ENCODE measurements around the gene RP9. TPM values are rescaled to one million over a fixed set of nuclear protein-coding genes. Genes with fewer than 3 reads are reported as not detected.

Gene RP9
- total and polyA plus RNA-seq, 2 of the 13 experiments (the other 11 are each of a cell fraction or from before 2014, with no cell fraction given): 14.2 to 18.6 TPM

DNA sequence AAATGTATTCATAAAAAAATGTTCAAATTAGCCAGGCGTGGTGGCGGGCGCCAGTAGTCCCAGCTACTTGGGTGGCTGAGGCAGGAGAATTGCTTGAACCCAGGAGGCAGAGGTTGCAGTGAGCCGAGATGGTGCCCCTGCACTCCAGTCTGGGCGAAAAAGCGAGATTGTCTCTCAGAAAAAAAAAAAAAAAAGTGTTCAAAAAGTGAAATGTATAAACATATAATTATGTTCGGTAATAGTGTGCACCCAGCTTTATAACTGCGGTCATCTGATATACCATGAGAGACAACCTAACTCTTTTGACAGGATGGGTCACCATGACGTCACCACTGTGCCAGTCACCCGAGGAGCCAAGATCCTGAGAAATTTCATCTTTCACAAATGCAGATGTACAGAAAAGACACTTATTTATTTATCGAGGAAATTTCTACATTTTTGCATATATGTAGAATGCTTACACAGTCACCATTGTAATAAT is 594 bp upstream of the RP9 start:
- Histone ChIP-seq H3K27me3 (ENCODE audit: control insufficient read depth in 1 of 2, insufficient read depth in 2 of 2, low read length in 2 of 2) (peaks cover 1 to 12% of the 10 kb centered on the region in 2 experiments; a peak in 2 of 5 replicates), H4K20me1 (ENCODE audit: insufficient read depth, low read length) (peaks cover 12% of the 10 kb centered on the region), H3K27ac (ENCODE audit: extremely low read length, insufficient read depth, low read length) (no peak overlapping the region), H3K4me1 (ENCODE audit: insufficient read depth, low read length) (peaks cover 53% of the 10 kb centered on the region), H3K4me3 (replicated peaks in 1 of 3; ENCODE audit: insufficient read depth in 1 of 3, low read depth in 2 of 3, low read length in 3 of 3) (peak overlapping the region; percentile 54 to 87 (median 57)), H3K36me3 (replicated peaks in 1 of 2; ENCODE audit: control insufficient read depth in 1 of 2, insufficient read depth in 2 of 2, low read length in 2 of 2) (peaks cover 0 to 4% of the 10 kb centered on the region in 2 experiments; a peak in 1 of 5 replicates), H3K9me3 (ENCODE audit: low read length) (no peaks in the 10 kb centered on the region), H3K79me2 (ENCODE audit: insufficient read depth, low read length) (peaks cover 40% of the 10 kb centered on the region), H3K9ac (ENCODE audit: insufficient read depth, low read depth, low read length) (no peak overlapping the region), H3K4me2 (ENCODE audit: low read depth, low read length) (peak overlapping the region; percentile 67), H2AFZ (ENCODE audit: low read length) (no peak overlapping the region)
- 19% methylated on average over 11 of the region's 11 CpGs for WGBS (ENCODE audit: low lambda C conversion rate)
- ATAC-seq (no peak), DNase-seq (ENCODE audit: low spot score) (no peak), FAIRE-seq (no peak)
- ChIA-PET CTCF (ENCODE audit: low intra/inter-chr PET ratio, low total read pairs) (no interaction called here), POLR2A (interaction anchor here (1.4 to 2.5 kb wide), 3 partner anchors 48 to 614 kb away, joined by 3 to 10 read pairs (median 5); partner anchors contain the start of genes AVL9 and NT5C3A)
- BruUV-seq (replicated peaks): no TSS peak
- in situ Hi-C loops (cut with HindIII; ENCODE audit: extremely low pct_ligation_motif_present, low pct_unique_long_range_greater_than_20kb): no loop called here
- intact Hi-C loops (cut with micrococcal nuclease; ENCODE audit: unreplicated experiment): loop anchor here (2.0 to 5.0 kb wide), 4 partner anchors 47 to 217 kb away; partner anchors contain the start of genes FKBP9, KBTBD2 and NT5C3A
- no peak for TF ChIP-seq MED1 (CRISPR knock-in tag; IDR thresholded peaks at IDR 0.05)
- TF ChIP-seq SIN3A (IDR thresholded peaks at IDR 0.05; ENCODE audit: borderline replicate concordance, low read depth, low read length): peak; percentile 4; the same call in 1 of the 2 replicates
- no peak for TF ChIP-seq TSC22D2 (CRISPR knock-in tag; IDR thresholded peaks at IDR 0.05; ENCODE audit: borderline replicate concordance)
- TF ChIP-seq GZF1 (CRISPR knock-in tag; IDR thresholded peaks at IDR 0.05): no peak
- TF ChIP-seq ZHX1 (CRISPR knock-in tag; IDR thresholded peaks at IDR 0.05; ENCODE audit: low read depth): no peak
- TF ChIP-seq CENPX (CRISPR knock-in tag; IDR thresholded peaks at IDR 0.05): no peak
- no peak for TF ChIP-seq TAF15 (IDR thresholded peaks at IDR 0.05; ENCODE audit: low read depth, low read length, poor library complexity, severe bottlenecking)
- TF ChIP-seq RXRA (CRISPR knock-in tag; IDR thresholded peaks at IDR 0.05): no peak
- no peak for TF ChIP-seq ARNTL (CRISPR knock-in tag; IDR thresholded peaks at IDR 0.05)
- peak; percentile 95 for TF ChIP-seq CREB1 (IDR thresholded peaks at IDR 0.05)
- no peak for TF ChIP-seq CREB1 (CRISPR knock-in tag; IDR thresholded peaks at IDR 0.05)
- no peak for TF ChIP-seq HNRNPLL (IDR thresholded peaks at IDR 0.05; ENCODE audit: low read depth, low read length, poor library complexity, severe bottlenecking)
- TF ChIP-seq SCMH1 (CRISPR knock-in tag; IDR thresholded peaks at IDR 0.05; ENCODE audit: borderline replicate concordance): no peak
- no peak for TF ChIP-seq KAT2B (IDR thresholded peaks at IDR 0.05; ENCODE audit: borderline replicate concordance, low read depth, low read length)
- TF ChIP-seq ZSCAN31 (CRISPR knock-in tag; IDR thresholded peaks at IDR 0.05; ENCODE audit: low read depth): peak; percentile 1; the same call in 1 of the 2 replicates
- no peak for TF ChIP-seq ESRRA (CRISPR knock-in tag; IDR thresholded peaks at IDR 0.05; ENCODE audit: low read depth)
- peak; percentile 12; the same call in 1 of the 2 replicates for TF ChIP-seq ZNF460 (CRISPR knock-in tag; IDR thresholded peaks at IDR 0.05; ENCODE audit: borderline replicate concordance)
- no peak for TF ChIP-seq ZNF350 (CRISPR knock-in tag; IDR thresholded peaks at IDR 0.05; ENCODE audit: borderline replicate concordance, low read depth)
- TF ChIP-seq HIC2 (CRISPR knock-in tag; IDR thresholded peaks at IDR 0.05; ENCODE audit: low read depth): no peak
